HepG2 (cell line): ENCODE results near the gene RBPJ. TPM values are rescaled to one million over a fixed set of nuclear protein-coding genes. Genes with fewer than 3 reads are reported as not detected.

Source experiments
- CENPX ChIP-seq: sonication (generic); formaldehyde crosslinking; IDR thresholded peaks from 2 replicates; pipeline ENCODE4 v1.9.0; 2021; ENCODE audit warnings: mild to moderate bottlenecking, missing genetic modification reagents, moderate library complexity
- DMAP1 ChIP-seq: IDR thresholded peaks from 2 replicates; pipeline ENCODE4 v1.6.1; 2016
- FOXC1 ChIP-seq: sonication (generic); formaldehyde crosslinking; IDR thresholded peaks from 2 replicates; pipeline ENCODE4 v1.8.0; 2022; ENCODE audit warnings: mild to moderate bottlenecking, missing genetic modification reagents, borderline replicate concordance
- GTF2F1 ChIP-seq: fragments of 150-350 bp; IDR thresholded peaks from 2 replicates; pipeline ENCODE4 v1.6.1; 2014; ENCODE audit warnings: low read length
- HDAC1 ChIP-seq: sonication (generic); formaldehyde crosslinking; IDR thresholded peaks from 2 replicates; pipeline ENCODE4 v1.5.1; 2020; ENCODE audit warnings: mild to moderate bottlenecking, missing genetic modification reagents
- KDM5A ChIP-seq: fragments of 200-600 bp; sonication (generic); IDR thresholded peaks from 2 replicates; pipeline ENCODE4 v1.7.0; 2018; ENCODE audit warnings: antibody characterized with exemption, mild to moderate bottlenecking, low read length, borderline replicate concordance
- MZF1 ChIP-seq: sonication (generic); formaldehyde crosslinking; IDR thresholded peaks from 2 replicates; pipeline ENCODE4 v1.8.1; 2023; ENCODE audit warnings: mild to moderate bottlenecking, missing genetic modification reagents, borderline replicate concordance
- NFIC ChIP-seq: IDR thresholded peaks from 2 replicates; pipeline ENCODE4 v1.6.1; 2012; ENCODE audit warnings: mild to moderate bottlenecking, low read length, inconsistent platforms
- NFKB2 ChIP-seq: sonication (generic); formaldehyde crosslinking; IDR thresholded peaks from 2 replicates; pipeline ENCODE4 v1.4.0; 2020; ENCODE audit warnings: missing genetic modification reagents, borderline replicate concordance
- POLR2G ChIP-seq: fragments of 200-400 bp; formaldehyde crosslinking; IDR thresholded peaks from 2 replicates; pipeline ENCODE4 v1.6.1; 2018; ENCODE audit warnings: mild to moderate bottlenecking, low read depth, low read length, moderate library complexity
- PRPF4 ChIP-seq: fragments of 200-400 bp; formaldehyde crosslinking; IDR thresholded peaks from 2 replicates; pipeline ENCODE4 v1.6.1; 2016; ENCODE audit warnings: low read length, low read depth; ENCODE audit not compliant: poor library complexity, severe bottlenecking
- RAD51 ChIP-seq: fragments of 450-650 bp; IDR thresholded peaks from 2 replicates; pipeline ENCODE4 v1.6.1; 2016; ENCODE audit warnings: borderline replicate concordance
- RXRB ChIP-seq: IDR thresholded peaks from 2 replicates; pipeline ENCODE4 v1.6.1; 2016; ENCODE audit warnings: borderline replicate concordance, missing genetic modification reagents, missing compliant biosample characterization
- SMYD3 ChIP-seq: sonication (generic); formaldehyde crosslinking; IDR thresholded peaks from 2 replicates; pipeline ENCODE4 v1.8.1; 2023; ENCODE audit warnings: mild to moderate bottlenecking, missing genetic modification reagents
- TBX3 ChIP-seq: fragments of 450-650 bp; IDR thresholded peaks from 2 replicates; pipeline ENCODE4 v1.6.1; 2017; ENCODE audit warnings: antibody characterized with exemption, mild to moderate bottlenecking, inconsistent platforms, borderline replicate concordance
- ZC3H4 ChIP-seq: sonication (generic); formaldehyde crosslinking; IDR thresholded peaks from 2 replicates; pipeline ENCODE4 v1.4.0; 2020; ENCODE audit warnings: missing genetic modification reagents, borderline replicate concordance
- ZFP1 ChIP-seq: IDR thresholded peaks from 2 replicates; pipeline ENCODE4 v1.6.1; 2016
- ZFP37 ChIP-seq: sonication (generic); formaldehyde crosslinking; IDR thresholded peaks from 2 replicates; pipeline ENCODE4 v1.4.0; 2020; ENCODE audit warnings: missing genetic modification reagents, borderline replicate concordance
- ZNF232 ChIP-seq: sonication (generic); formaldehyde crosslinking; IDR thresholded peaks from 2 replicates; pipeline ENCODE4 v1.4.0; 2020; ENCODE audit warnings: missing genetic modification reagents, borderline replicate concordance
- ZNF329 ChIP-seq: sonication (generic); formaldehyde crosslinking; IDR thresholded peaks from 2 replicates; pipeline ENCODE4 v1.9.0; 2021; ENCODE audit warnings: low read depth, mild to moderate bottlenecking, missing genetic modification reagents
- ZNF343 ChIP-seq: sonication (generic); formaldehyde crosslinking; IDR thresholded peaks from 2 replicates; pipeline ENCODE4 v1.4.0; 2020; ENCODE audit warnings: mild to moderate bottlenecking, missing genetic modification reagents
- ZNF781 ChIP-seq: sonication (generic); formaldehyde crosslinking; IDR thresholded peaks from 2 replicates; pipeline ENCODE4 v1.5.1; 2020; ENCODE audit warnings: borderline replicate concordance, mild to moderate bottlenecking, missing genetic modification reagents; ENCODE audit errors: not compliant biosample characterization
- ZNF878 ChIP-seq: sonication (generic); formaldehyde crosslinking; IDR thresholded peaks from 2 replicates; pipeline ENCODE4 v1.8.1; 2023; ENCODE audit warnings: mild to moderate bottlenecking, missing genetic modification reagents, moderate library complexity
- polyA plus RNA-seq, 8 experiments: library from polyadenylated mRNA; depleted of rRNA in 3 of 8; stranded (reverse) in 7 of 8; unstranded in 1 of 8; fragments of >200 nt; fragmentation: Illumina TruSeq in 4 of 8; extraction: Trizol in 4 of 8; gene quantifications; 2 replicates each; pipeline versions ENCODE4 v1.2.1 to v1.2.3, GENCODE V29; 2011 to 2016; ENCODE audit warnings: low read depth in 4 of 8, missing spikeins in 1 of 8, mixed read lengths in 1 of 8; ENCODE audit not compliant: insufficient read depth in 1 of 8
- total RNA-seq, 5 experiments: library from RNA; depleted of rRNA; stranded (reverse); fragments of >200 nt; fragmentation: Illumina TruSeq; extraction: Trizol; gene quantifications; 2 replicates each; pipeline ENCODE4 v1.2.3, GENCODE V29; 2016; ENCODE audit warnings: low read depth in 1 of 5
- TF ChIP-seq, protein P1 (sequence below): sonication (generic); formaldehyde crosslinking; IDR thresholded peaks from 2 replicates; pipeline ENCODE4 v1.5.0; 2020; ENCODE audit warnings: mild to moderate bottlenecking, low read depth, missing genetic modification reagents, borderline replicate concordance
- TF ChIP-seq, protein P2 (sequence below), 2 experiments: fragments of 450-650 bp in 1 of 2; sonication (generic) in 1 of 2; formaldehyde crosslinking; IDR thresholded peaks; 2 replicates each; pipeline versions ENCODE4 v1.5.0 to v1.8.0; 2020 to 2022; ENCODE audit warnings: mild to moderate bottlenecking in 1 of 2, missing genetic modification reagents in 1 of 2
- TF ChIP-seq, protein P3 (sequence below): IDR thresholded peaks from 2 replicates; pipeline ENCODE4 v1.6.1; 2016; ENCODE audit warnings: low read depth, missing genetic modification reagents, missing compliant biosample characterization

The RBPJ gene
- total and polyA plus RNA-seq, 2 of the 13 experiments (the other 11 are each of a cell fraction or from before 2014, with no cell fraction given), result 25.9 to 33.2 TPM

DNA sequence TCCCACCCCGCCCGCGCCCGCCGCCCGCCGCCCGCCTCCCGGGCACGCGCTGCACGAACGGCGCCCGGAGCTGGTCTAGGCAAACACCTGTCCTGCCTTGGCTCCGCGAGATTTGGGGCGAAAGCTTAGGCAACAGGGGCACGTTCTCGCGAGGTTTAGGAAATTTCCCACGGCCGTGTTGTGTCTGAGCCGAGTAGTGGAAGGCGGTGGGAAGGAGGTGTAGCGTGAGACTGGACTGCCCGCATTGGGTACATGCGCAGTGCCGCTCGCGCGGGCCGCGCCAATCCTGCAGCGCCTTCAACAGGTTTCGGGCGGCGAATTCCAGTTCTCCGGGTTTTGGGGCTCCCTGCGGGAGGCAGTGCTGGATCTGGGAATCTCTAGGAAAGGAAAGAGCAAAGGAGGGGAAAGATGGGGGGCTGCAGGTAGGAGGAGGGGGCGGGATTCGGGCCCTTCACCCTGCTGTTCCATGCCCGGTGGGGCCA lies 1.3 kb upstream of the RBPJ start (continued):
- TF ChIP-seq ZNF878 (CRISPR knock-in tag) (no peak), DMAP1 (CRISPR knock-in tag) (peak; percentile 66; the same call in 1 of the 2 replicates), ZNF232 (no peak), HDAC1 (CRISPR knock-in tag) (0 out of 2 replicates have a peak, but pooled peaks have one; percentile 58), POLR2G (peak; percentile 49; the same call in 1 of the 2 replicates), NFIC (no peak), ZNF781 (CRISPR knock-in tag) (no peak), NFKB2 (CRISPR knock-in tag) (no peak), ZNF329 (CRISPR knock-in tag) (no peak), RAD51 (no peak), GTF2F1 (no peak), ZC3H4 (no peak), ZFP37 (no peak), ZNF343 (CRISPR knock-in tag) (no peak), FOXC1 (no peak), PRPF4 (no peak), CENPX (CRISPR knock-in tag) (no peak), SMYD3 (CRISPR knock-in tag) (no peak), RXRB (CRISPR knock-in tag) (no peak), TBX3 (peak; percentile 43; the same call in 1 of the 2 replicates), ZFP1 (no peak), MZF1 (CRISPR knock-in tag) (no peak), KDM5A (no peak)
- TF ChIP-seq, protein P1, sequence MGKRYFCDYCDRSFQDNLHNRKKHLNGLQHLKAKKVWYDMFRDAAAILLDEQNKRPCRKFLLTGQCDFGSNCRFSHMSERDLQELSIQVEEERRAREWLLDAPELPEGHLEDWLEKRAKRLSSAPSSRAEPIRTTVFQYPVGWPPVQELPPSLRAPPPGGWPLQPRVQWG (CRISPR knock-in tag), result no peak
- TF ChIP-seq, protein P2, sequence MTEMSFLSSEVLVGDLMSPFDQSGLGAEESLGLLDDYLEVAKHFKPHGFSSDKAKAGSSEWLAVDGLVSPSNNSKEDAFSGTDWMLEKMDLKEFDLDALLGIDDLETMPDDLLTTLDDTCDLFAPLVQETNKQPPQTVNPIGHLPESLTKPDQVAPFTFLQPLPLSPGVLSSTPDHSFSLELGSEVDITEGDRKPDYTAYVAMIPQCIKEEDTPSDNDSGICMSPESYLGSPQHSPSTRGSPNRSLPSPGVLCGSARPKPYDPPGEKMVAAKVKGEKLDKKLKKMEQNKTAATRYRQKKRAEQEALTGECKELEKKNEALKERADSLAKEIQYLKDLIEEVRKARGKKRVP (CRISPR knock-in tag; IDR thresholded peaks at IDR 0.05), result peak in 1 of 2 experiments; percentile 77; a peak in 2 of 4 replicates
- TF ChIP-seq, protein P3, sequence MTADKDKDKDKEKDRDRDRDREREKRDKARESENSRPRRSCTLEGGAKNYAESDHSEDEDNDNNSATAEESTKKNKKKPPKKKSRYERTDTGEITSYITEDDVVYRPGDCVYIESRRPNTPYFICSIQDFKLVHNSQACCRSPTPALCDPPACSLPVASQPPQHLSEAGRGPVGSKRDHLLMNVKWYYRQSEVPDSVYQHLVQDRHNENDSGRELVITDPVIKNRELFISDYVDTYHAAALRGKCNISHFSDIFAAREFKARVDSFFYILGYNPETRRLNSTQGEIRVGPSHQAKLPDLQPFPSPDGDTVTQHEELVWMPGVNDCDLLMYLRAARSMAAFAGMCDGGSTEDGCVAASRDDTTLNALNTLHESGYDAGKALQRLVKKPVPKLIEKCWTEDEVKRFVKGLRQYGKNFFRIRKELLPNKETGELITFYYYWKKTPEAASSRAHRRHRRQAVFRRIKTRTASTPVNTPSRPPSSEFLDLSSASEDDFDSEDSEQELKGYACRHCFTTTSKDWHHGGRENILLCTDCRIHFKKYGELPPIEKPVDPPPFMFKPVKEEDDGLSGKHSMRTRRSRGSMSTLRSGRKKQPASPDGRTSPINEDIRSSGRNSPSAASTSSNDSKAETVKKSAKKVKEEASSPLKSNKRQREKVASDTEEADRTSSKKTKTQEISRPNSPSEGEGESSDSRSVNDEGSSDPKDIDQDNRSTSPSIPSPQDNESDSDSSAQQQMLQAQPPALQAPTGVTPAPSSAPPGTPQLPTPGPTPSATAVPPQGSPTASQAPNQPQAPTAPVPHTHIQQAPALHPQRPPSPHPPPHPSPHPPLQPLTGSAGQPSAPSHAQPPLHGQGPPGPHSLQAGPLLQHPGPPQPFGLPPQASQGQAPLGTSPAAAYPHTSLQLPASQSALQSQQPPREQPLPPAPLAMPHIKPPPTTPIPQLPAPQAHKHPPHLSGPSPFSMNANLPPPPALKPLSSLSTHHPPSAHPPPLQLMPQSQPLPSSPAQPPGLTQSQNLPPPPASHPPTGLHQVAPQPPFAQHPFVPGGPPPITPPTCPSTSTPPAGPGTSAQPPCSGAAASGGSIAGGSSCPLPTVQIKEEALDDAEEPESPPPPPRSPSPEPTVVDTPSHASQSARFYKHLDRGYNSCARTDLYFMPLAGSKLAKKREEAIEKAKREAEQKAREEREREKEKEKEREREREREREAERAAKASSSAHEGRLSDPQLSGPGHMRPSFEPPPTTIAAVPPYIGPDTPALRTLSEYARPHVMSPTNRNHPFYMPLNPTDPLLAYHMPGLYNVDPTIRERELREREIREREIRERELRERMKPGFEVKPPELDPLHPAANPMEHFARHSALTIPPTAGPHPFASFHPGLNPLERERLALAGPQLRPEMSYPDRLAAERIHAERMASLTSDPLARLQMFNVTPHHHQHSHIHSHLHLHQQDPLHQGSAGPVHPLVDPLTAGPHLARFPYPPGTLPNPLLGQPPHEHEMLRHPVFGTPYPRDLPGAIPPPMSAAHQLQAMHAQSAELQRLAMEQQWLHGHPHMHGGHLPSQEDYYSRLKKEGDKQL (CRISPR knock-in tag), result 0 out of 2 replicates have a peak, but pooled peaks have one; percentile 36
